Left hindlimb (tissue), 1 donor: ENCODE results near the gene NBEAL1.
"Not testable (repeated sequence)": the region's sequence is repeated elsewhere in the genome, so short reads cannot be mapped to it uniquely, and the experiment has no call there.

Source experiments
- DNase-seq: peaks from one replicate; pipeline ENCODE4 v3.0.0-alpha.2; 2018

The NBEAL1 gene

DNA sequence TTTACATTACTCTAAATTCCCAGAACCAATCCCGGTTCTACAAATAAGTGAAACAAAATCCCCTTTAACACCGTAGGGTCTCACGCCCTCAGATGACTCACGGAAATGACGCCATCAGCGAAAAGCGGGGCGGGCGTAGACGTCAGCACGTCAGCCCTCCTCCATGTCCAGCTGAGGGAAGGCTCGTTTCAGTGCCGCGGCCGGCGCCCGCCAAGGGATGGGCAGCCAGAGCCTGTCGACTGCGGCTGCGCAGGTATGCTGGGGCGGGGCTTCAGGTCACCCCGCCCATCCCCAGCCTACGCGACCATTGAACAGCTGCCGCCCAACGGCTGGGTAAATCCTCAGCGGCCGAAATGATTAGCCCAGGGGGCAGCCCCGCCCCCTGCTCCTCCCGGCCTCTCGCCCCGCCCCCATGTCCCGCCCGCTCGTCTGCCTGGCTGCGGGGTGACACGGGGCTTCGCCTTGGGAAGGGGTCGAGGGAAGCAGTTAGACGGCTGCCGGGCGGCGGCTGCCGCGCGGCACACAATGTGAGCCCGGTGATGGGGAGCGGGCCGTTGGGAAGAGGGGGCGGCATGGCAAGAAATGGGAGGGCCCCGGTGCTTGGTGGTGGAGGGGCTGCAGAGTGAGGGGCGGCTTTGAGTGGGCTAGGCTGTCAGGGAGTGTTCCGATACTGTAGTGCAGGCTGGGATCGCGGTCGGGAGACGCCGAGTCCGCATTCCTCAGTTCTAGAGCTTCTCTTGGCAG, at the start of gene NBEAL1:
Gene NBEAL1 (plus strand): TSS at position 420 of the 744 bp plus-strand sequence. CDS start 1,510 bp downstream, outside the sequence.
- peak; percentile 100 for DNase-seq

DNA sequence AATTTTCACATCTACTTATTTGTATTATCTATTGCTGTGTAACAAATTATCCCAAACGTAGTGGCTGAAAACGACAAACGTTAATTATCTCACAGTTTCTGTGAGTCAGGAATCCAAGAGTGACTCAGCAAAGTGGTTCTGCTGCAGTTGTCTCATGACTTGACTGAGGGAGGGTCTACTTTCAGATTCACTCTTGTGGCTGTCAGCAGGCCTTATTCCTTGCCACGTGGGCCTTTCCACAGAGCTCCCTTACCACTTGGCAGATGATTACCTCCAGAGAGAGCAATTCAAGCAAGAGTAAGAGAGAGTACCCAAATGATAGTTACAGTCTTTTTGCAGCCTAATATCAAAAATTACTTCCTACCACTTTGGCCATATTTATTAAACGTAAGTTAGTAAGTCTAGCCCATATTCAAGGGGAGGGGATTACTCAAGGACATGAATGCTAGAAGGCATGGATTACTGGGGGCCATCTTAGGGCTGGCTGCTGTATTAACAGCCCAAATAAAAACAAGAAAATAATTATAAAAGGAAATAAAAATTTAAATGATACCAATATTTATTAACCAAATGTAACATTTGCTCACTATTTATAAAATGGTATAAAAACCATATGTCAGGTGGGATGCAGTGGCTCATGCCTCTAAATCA, 48.7 kb upstream of the NBEAL1 start:
- no peak for DNase-seq

DNA sequence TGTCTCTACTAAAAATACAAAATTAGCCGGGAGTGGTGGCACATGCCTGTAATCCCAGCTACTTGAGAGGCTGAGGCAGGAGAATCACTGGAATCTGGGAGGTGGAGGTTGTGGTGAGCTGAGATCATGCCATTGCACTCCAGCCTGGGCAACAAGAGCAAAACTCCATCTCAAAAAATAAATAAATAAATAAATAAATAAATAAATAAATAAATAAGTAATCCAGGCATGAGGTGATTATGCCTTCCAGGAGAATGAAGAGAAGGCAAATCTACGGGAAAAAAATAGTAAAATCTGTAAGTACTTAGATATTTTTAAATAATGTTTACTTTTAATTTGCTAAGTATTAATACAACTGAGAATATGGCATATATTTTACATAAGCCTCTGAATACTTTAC, 45.3 kb upstream of the NBEAL1 start:
- not testable (repeated sequence) for DNase-seq

DNA sequence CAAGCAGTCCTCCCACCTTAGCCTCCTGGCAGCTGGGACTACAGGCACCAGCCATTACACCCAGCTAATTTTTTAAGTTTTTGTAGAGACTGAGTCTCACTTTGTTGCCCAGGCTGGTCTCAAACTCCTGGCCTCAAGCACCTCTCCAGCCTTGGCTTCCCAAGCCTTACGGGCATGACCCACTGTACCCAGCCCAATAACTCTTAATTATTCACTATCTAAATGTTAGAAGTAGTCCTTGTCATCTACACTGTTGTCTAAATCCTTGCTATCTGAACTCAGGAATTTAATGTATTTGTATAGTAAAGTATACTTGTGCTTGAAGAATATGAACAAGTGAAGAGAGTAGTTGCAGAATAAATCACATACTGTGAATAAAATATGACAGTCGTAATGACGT, 37.9 kb upstream of the NBEAL1 start:
- DNase-seq: no peak

DNA sequence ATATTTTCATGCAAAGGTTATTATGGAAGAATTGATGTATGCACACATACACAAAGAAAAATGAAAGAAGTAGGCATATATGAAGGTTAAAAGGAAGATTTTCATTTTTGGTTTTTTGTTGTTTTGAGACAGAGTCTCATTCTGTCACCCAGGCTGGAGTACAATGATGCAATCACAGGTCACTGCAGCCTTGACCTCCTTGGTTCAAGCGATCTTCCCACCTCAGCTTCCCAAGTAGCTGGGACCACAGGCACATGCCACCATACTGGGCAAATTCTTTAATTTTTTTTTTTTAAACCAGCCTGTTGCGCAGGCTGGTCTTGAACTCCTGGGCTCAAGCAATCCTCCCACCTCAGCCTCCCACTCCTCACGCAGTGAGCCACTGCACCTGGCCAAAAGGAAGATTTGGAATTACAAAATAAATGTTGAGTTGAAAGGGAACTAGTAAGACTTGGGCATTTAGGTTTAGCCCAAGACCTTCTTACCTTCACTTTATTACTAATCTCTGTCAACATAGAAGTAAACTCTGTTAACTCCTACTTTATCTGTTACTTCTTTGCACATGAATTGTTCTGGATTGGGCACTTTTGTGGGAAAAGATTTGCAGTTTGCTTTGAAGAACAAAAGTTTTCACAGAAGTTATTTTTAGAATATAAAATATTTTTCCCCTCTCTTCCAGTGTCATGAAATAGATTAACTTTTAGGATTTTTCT, 31.7 kb upstream of the NBEAL1 start:
- no peak for DNase-seq

DNA sequence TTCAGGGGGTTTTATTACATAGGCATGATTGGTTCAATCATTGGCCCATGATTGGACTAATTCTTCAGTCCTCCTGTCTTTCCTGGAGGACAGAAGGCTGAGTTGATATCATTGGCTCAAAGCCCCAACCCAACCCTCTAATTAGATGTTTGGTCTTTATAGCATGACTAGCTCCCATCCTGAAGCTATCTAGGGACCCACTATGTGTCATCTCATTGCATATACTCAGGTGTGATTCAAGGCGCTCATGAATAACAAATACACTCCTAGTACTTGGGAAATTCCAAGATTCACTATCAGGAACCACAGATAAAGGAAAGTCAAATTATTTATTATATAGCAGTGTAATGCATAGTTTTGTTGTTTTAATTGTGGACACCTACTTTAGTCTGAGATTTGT, 24.9 kb upstream of the NBEAL1 start:
- no peak for DNase-seq

DNA sequence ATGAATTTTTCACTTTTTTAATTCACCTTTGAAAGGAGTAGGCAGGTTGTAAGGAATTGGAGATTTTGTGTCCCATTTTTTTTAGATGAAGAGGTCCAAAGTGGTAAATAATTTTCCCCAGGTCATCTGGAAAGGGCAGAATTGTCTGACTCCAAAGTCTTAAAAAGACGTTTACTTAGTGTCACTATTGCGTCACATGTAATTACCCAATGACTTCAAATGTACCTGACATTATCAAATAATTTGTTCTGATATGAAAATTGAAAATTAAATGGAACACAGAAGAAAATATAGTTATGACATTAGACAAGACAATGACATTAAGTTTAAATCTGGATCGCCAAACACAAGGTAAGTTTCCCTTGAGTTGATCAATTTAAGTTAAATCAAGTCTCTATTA, 24.2 kb upstream of the NBEAL1 start:
- DNase-seq: no peak

DNA sequence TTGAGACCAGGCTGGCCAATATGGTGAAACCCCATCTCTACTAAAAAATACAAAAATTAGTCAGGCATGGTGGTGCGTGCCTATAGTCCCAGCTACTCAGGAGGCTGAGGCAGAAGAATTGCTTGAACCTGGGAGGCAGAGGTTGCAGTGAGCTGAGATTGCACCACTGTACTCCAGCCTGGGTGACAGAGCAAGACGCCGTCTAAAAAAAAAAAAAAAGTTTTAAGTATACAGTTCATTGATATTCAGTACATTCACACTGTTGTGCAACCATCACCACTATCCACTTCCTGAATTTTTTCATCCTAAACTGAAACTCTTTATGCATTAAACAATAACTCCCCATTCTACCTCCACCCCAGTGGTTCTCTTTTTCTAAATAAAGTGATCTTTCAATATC, 17.6 kb upstream of the NBEAL1 start:
- DNase-seq: not testable (repeated sequence)

DNA sequence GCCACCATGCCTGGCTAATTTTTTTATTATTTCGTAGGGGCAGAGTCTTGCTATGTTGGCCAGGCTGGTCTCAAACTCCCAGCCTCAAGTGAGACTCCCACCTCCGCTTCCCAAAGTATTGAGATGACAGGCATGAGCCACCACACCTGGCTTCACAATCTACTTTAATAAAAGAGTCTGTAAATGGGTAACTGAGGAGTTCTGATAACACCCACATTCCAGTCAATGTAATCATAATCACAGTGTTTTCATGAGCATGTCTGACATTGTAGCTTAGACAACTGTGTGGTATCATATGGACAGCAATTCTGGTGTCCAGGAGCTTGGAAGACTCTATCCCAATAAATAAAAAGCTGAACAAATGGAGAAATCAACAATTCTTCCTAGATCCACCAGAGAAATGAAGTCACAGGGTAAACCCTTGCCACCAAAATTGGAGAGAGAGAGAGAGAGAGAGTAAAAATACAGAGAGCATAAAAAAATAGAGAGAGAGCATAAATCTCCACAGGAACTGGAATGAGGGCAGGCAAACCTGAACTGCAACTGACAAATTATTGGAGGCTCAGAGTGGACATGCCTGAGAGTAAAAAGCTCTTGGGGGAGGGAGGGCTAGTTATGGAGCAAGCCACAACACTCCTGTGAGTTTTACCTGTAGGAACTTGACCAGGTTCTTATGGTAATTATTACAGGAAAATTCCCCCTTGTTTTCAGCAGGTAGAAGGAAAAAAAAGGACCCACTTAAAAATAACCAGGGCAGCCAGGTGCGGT, 12.4 kb upstream of the NBEAL1 start:
- DNase-seq: no peak

DNA sequence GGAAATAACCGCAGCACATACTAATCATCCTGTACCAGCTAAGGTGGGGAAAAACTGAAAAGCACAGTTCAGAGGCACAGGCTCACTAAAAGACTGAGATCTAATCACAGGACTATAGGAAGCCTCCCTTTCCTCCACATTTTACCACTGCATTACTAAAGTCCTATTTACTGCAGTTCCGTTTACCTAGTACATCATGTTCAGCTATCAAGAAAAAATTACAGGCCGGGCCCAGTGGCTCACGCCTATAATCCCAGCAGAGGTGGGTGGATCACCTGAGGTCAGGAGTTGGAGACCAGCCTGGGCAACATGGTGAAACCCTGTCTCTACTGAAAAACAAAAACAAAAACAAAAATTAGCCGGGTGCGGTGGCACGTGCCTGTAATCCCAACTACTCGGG, 11.0 kb upstream of the NBEAL1 start:
- no peak for DNase-seq

DNA sequence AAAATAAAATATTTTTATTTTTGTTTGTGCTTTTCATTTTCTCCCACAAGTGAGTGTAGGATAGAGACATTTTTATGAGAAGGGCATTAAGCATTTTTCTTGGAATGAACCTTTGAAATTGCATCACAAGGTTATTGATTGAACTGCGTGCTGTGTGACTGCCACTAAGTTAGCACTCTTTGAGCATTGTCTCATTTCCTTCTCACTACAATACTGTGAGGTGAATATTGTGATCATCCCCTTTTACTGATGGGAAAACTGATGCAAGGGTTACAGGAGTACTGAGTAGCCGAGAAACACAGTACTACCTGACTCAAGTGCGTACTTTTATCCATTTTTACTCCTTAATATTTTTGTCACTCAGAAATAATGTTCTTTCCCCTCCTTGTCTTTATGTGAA, 2.0 kb downstream of the NBEAL1 start:
- no peak for DNase-seq

DNA sequence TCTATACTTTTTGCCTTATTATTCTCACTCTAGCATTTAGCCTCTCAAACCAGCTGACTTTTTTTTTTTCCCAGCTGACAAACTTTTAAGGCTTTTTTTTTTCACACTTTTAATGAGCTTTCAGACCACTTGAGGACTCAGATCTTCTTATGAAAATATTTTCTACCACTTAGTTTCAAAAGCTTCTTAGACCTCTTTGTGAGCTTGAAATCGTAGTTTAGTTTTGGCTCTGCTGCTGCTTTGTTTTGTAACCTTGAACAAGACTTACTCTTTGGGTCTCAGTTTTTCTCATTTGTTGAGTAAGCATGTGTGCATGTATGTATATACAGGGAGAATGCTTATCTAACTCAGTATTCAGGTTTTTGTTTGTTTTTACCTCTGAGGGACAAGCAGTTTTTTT, 3.5 kb downstream of the NBEAL1 start:
- DNase-seq: no peak

DNA sequence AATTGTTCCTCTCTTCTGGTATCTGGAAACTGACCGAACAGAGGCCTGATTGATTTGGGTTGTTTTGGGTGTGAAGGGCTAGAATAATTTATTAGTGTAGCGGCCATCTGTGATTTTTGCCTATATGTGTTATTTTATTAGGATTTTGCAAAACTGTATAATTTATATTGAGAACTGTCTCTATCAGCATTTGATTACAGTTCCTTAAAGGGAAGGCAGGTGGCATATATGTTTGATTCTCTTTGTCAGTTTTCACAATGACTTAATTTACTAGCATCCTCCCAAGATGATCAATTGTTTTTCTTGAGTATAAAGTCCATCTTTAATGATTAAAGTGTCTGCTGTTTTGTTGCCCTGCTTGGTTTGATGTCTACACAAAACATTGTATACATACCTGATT, 4.5 kb downstream of the NBEAL1 start:
- no peak for DNase-seq

DNA sequence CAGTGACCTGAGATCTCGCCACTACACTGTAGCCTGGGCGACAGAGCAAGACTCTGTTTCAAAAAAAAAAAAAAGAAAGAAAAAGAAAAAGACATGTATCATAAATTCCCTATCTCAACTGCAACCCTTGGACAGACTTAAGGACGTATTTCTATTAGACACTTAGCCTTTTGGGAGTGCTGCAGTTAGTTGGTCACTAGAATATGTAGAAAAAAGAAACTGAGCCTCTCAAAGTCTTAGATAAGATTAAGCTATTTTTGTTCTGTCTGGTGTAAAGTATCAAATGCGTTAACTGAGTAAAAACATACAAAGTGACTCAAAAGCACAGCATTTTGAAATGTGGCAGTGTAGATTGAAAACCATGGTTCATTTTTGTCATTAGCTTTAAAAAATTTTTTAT, 7.3 kb downstream of the NBEAL1 start:
- no peak for DNase-seq

DNA sequence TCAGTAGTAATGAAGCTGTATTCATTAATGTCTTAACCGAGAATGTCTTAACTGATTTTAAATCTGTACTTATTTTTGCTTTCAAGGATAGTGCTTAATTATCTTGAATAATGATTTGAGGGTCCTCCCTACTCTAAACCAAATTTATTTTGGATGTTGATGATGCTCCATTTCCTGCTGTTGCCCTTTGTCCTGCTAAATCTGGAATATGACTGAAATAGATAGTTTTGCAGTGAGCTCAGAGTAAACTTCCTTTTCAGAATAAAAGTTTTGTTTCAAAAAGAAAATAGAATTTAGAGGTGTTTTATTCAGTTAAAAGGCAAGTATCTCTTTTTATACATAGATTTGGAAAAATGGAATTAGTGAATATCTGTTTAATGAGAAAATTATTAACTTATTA, 8.1 kb downstream of the NBEAL1 start:
- DNase-seq: no peak

DNA sequence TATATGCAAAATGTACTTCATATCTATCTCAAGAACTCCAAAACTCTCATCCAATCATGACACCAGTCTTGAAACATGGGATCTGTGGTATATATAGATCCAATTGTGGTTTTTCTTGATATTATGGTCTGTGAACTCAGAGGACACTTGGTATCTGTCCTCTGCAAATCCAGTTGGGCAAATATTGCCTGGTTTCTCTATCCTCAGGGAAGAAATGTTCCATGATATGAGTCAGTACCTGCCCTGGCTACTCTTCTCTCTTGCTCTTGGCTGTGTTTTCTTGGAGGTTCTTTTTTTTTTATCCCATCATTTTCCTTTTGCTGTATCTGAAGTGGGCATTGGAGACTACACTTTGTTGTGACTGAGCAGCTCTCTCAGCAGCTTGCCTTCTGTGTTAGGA, 10.9 kb downstream of the NBEAL1 start:
- no peak for DNase-seq

DNA sequence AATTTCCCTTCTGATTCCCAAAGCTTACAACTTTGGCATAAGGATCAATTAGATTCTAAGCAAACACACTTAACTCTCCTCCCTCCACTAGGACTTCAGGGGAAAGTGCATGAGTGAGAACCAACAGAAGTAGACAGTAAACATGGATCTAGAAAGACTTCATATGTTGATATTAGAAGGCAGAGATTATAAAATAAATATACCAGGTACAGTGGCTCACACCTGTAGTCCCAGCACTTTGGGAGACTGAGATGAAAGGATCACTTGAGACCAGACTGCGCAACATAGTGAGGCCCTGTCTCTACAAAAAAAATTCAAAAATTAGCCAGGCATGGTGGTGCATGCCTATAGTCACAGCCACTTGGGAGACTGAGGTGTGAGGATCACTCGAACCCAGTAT, 15.9 kb downstream of the NBEAL1 start:
- DNase-seq: no peak

DNA sequence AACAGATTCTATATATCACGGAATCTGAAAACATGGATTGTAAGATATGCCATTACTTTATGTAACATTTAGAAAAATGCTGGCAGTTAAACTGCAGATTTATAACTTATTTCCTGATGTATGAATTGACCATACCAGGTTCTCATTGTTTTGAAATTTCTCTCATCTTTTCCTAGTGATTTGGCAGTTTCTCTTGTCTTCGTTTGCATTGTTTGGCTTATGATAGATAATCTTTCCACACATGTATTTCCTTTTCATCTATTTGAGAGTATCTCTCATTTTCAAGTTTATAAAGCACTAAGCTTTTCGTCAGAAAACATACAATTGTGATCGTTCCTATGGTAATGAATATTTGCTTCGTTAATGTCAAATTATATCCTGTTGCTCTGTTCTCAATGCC, 16.3 kb downstream of the NBEAL1 start:
- no peak for DNase-seq

DNA sequence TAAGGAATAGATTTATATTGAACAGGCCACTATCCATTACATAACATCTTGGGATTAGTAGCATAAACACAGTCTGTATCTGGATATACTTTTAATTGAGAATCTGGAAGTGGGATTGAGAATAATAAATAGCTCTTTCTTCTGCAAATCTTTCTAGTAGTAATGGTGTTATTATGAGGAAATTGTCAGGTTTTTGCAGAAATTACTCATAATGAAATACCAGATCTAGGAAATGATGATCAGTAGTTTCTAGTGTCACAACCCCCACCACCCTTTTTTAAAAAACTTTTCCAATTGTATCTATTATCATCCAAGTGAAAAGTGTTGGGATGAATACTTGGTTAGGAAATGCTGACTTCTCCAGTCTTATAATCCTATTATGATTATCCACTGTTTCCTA, 18.7 kb downstream of the NBEAL1 start:
- DNase-seq: no peak

DNA sequence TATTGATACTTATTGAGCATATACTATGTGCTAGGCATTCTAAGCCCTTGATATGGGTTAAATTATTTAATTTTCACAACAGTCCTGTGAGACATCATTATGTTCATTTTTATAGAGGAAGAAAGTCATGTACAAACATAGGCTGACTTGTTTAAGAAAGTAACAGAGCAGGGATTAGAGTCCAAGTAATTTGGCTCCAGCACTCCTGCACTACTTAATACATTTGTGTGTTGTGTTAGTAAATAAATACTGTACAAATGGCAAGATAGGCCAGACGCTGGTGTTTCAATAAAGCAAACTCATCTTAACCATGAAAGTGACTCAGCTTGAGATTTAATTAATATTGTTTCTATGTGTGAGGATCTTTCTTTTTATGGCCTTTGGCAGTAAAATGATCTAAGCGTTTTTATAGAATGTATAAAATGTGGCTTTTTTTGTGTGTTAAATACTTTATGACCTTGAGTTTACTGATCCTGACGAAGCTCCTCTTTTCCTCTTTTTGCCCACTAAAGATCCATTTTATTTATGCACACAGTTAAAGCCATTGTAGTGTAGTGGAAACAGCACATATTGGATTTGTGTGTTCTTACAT, 21.3 kb downstream of the NBEAL1 start:
- DNase-seq: no peak

DNA sequence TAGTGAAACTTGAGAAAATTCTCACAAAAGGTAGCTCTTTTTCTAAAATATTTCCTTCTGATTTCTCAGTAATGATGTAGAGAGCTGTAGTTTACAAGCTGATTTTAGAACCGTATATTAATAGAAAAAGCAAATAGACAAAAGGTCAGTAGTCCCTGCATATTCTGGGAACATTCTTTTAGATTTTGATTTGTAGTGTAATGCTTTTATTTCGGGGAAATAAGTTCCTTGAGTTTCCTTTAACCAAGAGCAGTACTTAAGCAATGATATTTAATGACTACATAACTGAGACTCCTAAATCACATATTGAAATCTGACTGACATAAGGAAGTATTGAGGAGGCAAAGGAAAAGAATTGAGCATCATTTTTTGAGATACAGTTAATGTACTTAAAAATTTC, 22.4 kb downstream of the NBEAL1 start:
- no peak for DNase-seq

DNA sequence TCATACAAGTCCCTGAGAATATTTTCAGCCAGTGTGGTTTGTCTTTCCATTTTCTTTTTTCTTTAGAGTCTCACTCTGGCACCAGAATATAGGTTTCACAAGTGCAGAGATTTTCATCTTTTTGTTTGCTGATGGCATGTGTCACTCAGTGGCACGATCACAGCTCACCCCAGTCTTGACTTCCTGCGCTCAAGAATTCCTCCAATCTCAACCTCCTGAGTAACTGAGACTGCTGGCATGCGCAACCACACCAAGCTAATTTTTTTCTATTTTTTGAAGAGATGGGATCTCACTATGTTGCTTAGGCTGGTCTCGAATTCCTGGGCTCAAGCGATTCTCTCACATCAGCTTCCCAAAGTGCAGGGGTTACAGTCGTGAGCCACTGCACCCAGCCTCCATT, 23.9 kb downstream of the NBEAL1 start:
- no peak for DNase-seq

DNA sequence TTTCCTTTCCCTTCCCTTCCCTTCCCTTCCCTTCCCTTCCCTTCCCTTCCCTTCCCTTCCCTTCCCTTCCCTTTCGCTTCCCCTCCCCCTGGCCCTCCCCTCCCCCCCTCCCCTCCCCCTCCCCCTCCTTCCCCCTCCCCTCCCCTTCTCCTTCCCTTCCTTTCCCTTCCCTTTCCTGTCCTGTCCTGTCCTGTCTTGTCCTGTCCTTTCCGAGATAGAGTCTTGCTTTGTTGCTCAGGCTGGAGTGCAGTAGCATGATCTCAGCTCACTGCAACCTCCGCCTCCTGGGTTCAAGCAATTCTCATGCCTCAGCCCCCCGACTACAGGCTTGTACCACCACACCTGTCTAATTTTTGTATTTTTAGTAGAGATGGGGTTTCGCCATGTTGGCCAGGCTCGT, 24.5 kb downstream of the NBEAL1 start:
- DNase-seq: not testable (repeated sequence)
